ENCODE results near the gene TAP1.

DNA sequence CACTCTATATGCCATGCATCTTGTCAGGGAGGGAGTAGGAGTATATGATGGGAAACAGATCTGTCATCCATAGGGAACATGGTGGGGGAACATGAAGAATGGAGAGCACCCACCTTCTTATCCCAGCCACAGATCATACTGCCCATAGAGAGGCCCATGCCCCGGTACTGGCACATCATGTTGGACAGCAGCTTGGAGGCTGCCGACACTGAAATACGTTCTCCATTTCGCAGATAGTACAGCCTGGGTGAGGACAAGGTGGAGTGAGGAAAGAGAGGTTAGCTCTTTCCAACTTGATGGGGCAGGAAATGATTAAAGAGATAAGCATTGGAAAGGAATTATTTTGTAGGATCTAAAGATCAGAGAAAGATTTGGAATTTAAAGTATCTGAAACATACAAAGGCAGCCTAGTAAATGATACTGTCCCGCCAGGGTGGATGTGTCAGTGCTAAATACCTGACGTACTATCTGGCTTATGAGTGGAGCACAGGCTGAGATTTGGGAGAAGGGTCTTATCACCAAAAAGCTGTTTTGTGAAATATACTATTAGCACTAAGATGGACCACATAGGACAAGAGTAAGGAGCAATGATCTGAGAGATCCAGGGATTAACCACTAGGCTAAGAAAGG lies 11.4 kb downstream of the TAP1 start:
- TF ChIP-seq GATA2 (IDR thresholded peaks at IDR 0.05; ENCODE audit: low read depth, low read length) = no peak
- no peak for TF ChIP-seq GATA3 (IDR thresholded peaks at IDR 0.05; ENCODE audit: low read depth, low read length)

Data from SH-SY5Y (cell line).